Activated CD8-positive, alpha-beta memory T cell treated with anti-CD3 and anti-CD28 coated beads, Interleukin-2, amount 10 ng/mL, durations not matched to agents 7 days and 5 days (primary cell): Measurements from ENCODE around the gene NAP1L4. TPM values are rescaled to one million over a fixed set of nuclear protein-coding genes. Genes with fewer than 3 reads are reported as not detected.

Experiments
- total RNA-seq, 2 experiments: library from RNA; stranded (reverse); gene quantifications; one replicate each; pipeline ENCODE4 v1.2.3, GENCODE V29; 2021

Gene NAP1L4
- total RNA-seq, 2 experiments from 2014 or later, result 347 to 389 TPM

Other genes starting within 250 kb of the NAP1L4 start
- gene CDKN1C, start 106.6 kb downstream of the NAP1L4 start, total RNA-seq, result under 1 TPM; 0.44 to 0.87 TPM
- gene PHLDA2, start 62.9 kb downstream of the NAP1L4 start, total RNA-seq, result 1 to 10 TPM; 1.1 to 3.6 TPM
- gene CARS1, start 65.1 kb upstream of the NAP1L4 start, total RNA-seq, result 100 to 1,000 TPM; 109 to 119 TPM
- gene OSBPL5, start 173.0 kb upstream of the NAP1L4 start, total RNA-seq, result 1 to 10 TPM; 2.5 to 2.6 TPM
- gene MRGPRG, start 226.5 kb upstream of the NAP1L4 start, total RNA-seq, result not detected
- not detected for gene MRGPRE, start 240.1 kb upstream of the NAP1L4 start, total RNA-seq